HG03064 (cell line): ENCODE measurements around the gene CCNY.

Experiments
- ATAC-seq: cut with Tn5 transposase; IDR thresholded peaks from one replicate; pipeline ENCODE4 v1.9.1; 2021; ENCODE audit warnings: low read depth; ENCODE audit not compliant: unreplicated experiment

Gene CCNY

GRCh38 chr10:35379226-35380137 is 43.2 kb downstream of the CCNY start:
- peak; percentile 85 for ATAC-seq

- no peak for ATAC-seq
Measured at GRCh38 chr10:35382096-35382495, 45.8 kb downstream of the CCNY start.

- ATAC-seq = no peak
Measured at GRCh38 chr10:35384265-35384868, 48.1 kb downstream of the CCNY start.

GRCh38 chr10:35386594-35387174 is 50.4 kb downstream of the CCNY start:
- no peak for ATAC-seq

GRCh38 chr10:35387768-35388167 is 51.5 kb downstream of the CCNY start:
- peak; percentile 86 for ATAC-seq

DNA sequence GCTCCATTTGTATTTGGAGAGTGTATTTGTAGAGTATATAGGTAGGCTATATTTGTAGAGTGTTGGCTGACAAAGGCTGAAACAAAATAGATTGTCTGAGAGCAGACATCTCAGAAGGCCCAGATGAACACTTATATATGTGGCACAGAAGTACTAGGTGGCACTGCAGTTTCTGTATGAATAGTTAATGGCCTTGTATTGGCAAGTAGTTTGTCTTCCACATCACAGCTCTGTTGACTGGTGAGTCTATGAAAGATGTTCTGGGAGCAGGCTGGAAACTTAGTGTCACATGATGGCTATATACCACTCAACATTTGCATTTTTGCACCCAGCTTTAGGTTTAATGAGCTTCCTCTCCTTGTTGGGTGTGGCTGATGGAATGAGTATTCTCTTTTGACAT is 51.9 kb downstream of the CCNY start:
- peak; percentile 44 for ATAC-seq

DNA sequence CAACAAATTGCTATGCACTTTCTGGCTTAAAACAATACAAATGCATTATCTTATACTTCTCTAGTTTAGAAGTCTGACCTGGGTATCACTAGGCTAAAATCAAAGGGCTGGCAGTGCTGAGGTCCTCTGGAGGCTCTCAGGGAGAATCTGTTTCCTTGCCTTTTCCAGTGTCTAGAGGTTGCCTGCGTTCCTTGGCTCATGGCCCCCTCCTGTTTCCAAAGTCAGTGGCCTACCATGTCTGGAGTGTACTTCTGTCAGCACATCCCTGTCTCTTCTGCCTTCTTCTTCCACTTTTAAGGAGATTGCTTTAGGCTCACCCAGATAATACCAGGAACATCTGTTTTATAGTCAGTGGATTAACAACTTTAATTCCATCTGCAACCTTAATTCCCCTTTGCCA is 52.4 kb downstream of the CCNY start:
- ATAC-seq = no peak

DNA sequence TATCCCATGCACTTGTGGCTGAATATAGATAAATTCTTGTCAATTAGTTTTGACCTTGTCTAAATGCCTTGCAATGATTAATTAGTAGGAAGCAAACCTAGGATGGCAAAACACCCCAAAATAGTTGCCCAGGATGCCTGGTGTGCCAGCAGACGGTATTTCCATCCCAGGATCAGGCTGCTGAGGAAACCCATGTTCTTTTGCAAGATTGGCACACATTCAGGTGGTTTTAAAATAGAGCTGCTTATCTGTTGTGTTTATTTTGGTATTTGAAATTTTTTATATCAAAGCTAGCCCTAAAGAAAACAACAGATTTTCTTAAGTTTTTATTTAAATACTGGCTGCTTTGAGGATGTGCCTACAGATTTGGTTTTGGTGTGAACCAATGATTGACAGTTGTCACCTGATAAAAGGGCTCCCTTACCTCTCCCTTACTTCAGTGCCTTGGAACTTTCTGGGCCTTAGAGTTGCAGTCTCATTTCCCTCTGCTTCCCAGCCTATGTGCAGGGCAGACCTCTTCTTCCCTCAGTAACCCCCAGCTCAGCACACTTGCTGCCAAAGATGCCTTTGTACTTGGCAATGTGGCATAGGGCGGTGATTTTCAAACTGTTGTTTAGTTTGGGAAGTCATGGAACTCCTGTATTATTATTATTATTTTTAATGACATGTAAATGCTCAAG is 54.0 kb downstream of the CCNY start:
- no peak for ATAC-seq

DNA sequence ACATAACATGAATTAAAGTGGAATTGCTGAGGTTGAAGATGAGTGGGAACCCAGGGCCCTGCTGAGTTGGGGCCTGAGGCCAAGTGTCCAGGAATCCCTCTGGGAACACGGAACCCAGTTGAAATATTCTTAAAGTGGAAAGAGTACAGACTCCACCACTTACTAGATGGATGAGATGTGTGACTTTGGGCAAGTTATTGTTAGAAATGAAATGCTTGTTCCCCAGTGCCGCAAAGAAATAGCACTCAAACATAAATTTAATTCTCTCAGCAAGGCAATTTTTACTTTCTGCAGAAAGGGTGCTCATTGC is 54.5 kb downstream of the CCNY start:
- no peak for ATAC-seq

DNA sequence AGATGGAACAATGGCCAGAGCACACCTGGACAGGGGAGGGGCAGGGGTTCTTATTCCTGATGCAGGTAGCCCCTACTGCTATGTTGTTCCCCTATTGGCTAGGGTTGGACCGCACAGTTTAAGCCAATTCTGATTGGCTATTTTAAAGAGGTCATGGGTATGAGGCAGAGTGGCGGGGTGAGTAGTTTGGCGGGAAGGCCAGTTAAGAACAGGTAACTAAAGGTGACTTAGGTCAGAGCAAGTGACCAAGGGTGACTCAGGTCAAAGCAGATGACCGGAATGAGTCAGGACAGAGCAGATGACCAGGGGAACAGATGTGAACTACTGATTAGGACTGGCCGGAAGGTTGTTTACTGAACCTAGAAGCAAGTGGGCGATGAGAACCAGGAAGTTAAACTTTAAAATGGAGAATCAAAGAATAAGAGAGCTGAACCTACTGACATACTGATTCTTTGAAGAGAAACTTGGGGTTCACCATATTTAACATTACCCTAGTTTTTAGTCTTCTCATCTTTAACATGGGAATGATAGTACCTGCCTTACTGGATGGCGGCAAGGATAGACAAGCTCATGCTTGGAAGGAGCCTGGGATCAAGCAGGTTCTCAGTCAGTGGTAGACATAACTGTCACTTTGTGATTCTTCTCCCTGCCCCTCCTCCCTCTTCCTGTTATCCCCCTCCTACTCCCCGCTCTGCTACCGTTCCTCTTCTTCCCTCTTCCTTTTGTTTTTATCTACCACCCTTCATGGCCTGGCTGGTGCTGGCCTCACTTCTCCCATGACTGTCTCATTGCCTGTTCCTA is 55.0 kb downstream of the CCNY start:
- ATAC-seq = no peak

DNA sequence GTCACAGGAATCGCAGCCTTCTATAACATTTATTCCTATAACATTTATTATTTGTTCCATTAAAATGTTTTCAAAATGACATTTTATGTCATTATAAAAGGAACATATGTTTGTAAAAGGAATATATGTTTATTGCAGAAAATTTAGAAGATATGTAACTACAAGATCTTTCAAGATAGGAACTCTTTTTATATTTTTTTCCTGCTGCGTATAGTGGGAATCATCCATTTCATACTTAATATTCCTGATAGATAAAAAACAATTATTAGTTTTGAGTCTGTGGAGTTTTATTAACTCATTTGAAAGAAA is 55.6 kb downstream of the CCNY start:
- no peak for ATAC-seq

DNA sequence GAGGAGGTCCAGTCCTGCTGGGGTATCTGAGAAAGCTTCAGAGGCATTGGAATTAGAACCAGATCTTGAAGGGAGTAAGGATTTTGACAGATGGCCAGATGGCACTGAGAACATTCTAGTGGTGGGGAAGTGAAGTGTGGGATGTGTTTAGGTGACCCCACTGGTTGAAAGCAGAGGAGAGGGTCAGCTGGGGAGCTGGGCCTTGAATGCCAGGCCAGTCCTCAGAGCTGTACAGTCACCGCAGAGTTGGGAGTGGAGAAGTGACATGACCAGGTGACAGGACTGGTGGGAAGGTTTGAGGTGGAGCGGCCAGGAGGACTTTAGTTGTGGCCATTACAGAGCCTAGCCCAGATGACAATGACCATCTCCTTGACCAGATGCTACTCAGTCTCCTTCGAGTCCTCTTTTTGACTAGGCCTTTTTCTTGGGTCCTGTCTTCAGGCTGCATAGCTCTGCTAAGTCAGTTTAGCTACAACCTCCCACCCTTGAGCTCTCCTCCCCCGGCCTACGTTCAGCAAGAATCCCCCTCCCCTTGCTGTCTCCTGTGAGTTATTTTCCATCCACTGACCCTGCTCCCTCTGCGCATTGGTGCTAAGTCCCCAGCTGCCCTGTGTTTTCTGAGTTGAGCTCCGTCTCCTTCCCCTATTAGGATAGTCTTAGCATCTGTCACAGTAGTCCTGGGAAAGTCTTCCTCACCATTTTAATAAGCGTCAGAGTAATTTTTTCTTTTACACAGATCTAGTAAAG is 56.3 kb downstream of the CCNY start:
- ATAC-seq = no peak

- ATAC-seq = no peak
Measured at GRCh38 chr10:35394411-35394851, 58.1 kb downstream of the CCNY start.

DNA sequence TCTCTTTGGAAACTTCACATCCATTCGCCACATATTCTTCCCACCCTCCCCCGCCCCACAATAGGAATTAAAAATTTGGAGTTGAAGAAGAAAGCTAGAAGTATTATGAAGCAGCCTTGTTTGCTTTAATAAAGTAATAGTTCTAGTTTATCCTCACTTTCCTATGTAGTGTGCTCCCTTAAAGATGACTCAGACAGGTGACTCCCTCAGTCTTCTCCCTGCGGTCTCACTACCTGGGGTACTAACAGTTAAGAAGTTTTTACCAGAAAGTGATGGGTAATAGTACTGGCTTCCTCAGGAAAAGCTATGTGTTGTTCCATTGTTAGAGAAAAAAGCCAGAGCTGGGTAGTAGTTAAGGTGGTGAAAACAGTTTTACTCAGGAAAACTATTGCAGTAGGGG is 58.6 kb downstream of the CCNY start:
- ATAC-seq = no peak

DNA sequence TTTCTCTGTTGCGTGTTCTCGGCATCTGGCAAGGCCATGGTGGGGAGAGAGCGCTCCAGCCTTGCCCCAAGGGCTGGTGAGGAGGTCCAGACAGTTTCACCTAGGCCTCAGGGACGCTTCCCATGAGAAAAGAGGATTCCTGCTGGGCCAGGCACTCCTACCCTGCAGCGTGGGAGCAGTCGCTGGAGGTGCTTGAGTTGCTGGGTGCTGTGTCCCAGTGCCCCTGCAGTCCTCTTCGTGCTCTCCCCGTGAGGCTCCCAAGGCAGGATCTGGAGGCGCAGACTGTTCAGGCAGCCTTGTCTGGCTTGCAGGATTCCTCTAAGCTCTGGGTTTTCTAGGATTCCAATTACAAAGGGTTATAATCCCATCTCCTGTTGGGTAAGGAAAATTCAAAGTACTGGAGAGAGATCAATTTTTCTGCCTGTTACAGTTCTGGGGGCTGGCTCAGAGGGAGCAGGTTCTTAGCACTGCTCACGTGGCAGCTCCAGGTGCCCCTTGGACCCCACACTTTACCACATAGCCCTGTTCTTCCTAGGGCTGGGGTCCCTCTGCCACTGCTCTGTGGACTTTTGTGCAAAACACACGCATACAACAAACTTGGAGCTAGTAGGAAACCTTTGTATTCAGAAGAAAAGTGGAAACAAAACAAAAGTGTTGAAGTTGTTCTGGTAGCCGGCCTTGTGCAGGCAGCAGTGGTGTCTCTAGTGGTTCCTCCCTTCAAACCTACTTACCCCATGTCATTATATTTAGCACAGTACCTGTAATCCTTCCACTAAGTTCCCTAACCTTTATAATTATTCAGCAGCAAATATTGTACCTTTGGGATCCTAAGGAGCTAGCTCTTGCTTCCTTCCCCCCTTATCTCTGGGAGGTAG is 60.5 kb downstream of the CCNY start:
- ATAC-seq = no peak

DNA sequence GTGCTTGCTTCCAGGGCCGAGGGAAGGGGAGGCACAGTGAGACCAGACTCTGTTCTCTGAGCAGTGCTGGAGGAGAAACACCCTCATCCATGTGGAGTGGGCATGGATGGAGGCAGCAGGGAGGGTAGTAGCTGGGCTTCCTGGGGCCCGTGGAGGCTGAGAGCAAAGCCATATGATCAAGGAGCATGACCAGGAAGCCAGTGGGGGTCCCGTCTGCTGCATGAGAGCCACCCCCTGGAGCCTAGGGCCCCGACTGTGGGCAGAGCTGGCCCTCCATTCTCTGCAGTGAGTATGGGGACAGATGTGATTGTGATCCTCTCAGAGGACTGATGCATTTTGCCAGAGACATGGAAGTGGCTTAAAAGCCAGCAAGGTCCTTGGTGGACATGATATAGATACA is 61.6 kb downstream of the CCNY start:
- no peak for ATAC-seq

DNA sequence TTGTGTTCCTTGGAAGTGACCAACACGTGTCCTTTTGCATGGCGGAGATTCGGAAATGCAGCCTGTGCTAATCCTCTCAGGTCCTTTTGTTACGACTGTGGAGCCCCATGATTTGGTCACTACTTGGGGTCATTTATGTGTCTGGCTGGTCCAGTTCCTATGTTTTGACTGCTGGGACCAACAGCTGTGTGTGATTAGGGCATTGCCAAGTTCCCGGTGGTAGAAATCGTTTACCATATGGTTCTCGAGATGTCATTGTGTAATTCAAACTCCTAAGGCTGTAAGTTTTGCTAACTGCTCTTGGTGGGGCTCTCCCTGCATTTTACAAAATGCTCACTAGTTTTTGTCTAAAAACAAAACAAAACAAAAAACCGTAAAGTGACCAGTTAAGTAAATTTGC is 62.0 kb downstream of the CCNY start:
- ATAC-seq = no peak

DNA sequence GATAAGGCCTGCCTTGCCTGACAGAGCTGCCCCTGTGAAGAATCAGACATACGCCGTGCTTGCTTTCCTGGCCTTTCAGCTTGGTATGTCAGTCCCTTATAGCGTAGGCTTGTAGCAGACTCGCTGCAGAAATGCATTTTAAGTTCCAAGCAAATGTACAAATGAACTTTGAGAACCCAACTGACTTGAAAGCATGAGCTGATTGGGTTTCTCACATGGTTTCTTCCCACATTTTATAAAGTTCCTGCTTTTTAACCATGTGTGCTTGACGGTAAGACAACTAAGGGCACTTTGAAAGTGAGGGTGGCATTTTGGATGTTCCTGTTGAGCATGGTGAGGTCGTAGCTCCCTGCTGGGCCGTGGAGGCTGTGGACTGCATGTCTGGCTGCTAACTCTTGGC is 62.6 kb downstream of the CCNY start:
- ATAC-seq = no peak

DNA sequence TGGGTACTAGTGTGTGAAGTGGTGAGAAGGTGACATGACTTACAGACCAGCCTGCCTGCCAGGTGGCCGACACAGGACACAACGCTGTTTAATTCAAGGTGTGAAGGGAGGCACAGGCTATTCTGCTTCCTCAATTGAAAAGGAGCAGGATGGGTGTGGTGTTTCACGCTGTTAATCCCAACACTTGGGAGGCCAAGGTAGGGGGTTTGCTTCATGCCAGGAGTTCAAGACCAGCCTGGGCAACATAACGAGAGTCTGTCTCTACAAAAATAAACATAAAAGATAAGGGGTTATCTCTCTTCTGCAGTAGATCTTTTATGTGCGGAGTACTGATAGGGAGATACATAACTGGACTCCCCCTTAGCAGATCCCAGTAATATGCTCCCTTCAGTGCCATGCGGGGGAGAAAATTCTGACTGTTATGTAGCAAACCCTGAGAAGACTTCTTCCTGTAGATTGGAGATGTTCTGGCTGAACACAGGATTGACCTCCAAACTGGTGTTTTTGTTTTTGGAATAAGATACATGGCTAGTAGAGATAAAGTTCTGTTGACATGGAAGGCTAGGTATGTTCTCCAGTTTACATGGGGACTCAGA is 63.2 kb downstream of the CCNY start:
- ATAC-seq = no peak
